HEK293 (cell line): ENCODE data around the gene ZNF772.
"Not testable (repeated sequence)": the region's sequence is repeated elsewhere in the genome, so short reads cannot be mapped to it uniquely, and the experiment has no call there.

Experiments
- KLF8 ChIP-seq: fragments of 450-650 bp; formaldehyde crosslinking; IDR thresholded peaks from 2 replicates; pipeline ENCODE4 v1.5.1; 2016; ENCODE audit warnings: missing biosample characterization, missing genetic modification characterization
- MEIS1 ChIP-seq: sonication (generic); formaldehyde crosslinking; IDR thresholded peaks from 2 replicates; pipeline ENCODE4 v1.8.1; 2022; ENCODE audit warnings: missing genetic modification reagents, mild to moderate bottlenecking, borderline replicate concordance
- YY1 ChIP-seq: fragments of 450-650 bp; formaldehyde crosslinking; IDR thresholded peaks from 2 replicates; pipeline ENCODE4 v1.5.1; 2018; ENCODE audit warnings: missing biosample characterization, missing genetic modification characterization
- ZNF138 ChIP-seq: fragments of 450-650 bp; formaldehyde crosslinking; IDR thresholded peaks from 2 replicates; pipeline ENCODE4 v1.5.1; 2016; ENCODE audit warnings: missing biosample characterization, missing genetic modification characterization, borderline replicate concordance
- ZNF211 ChIP-seq: fragments of 450-650 bp; formaldehyde crosslinking; IDR thresholded peaks from 2 replicates; pipeline ENCODE4 v1.5.1; 2016; ENCODE audit warnings: low read depth, missing biosample characterization, missing genetic modification characterization
- ZNF558 ChIP-seq: fragments of 450-650 bp; formaldehyde crosslinking; IDR thresholded peaks from 2 replicates; pipeline ENCODE4 v1.5.1; 2016; ENCODE audit warnings: missing biosample characterization, missing genetic modification characterization
- ZNF600 ChIP-seq: fragments of 450-650 bp; formaldehyde crosslinking; IDR thresholded peaks from 2 replicates; pipeline ENCODE4 v1.5.1; 2016; ENCODE audit warnings: missing biosample characterization, missing genetic modification characterization
- ZNF629 ChIP-seq: fragments of 450-650 bp; formaldehyde crosslinking; IDR thresholded peaks from 2 replicates; pipeline ENCODE4 v1.5.1; 2017; ENCODE audit warnings: missing biosample characterization, missing genetic modification characterization
- TF ChIP-seq, protein P1 (sequence below): fragments of 450-650 bp; formaldehyde crosslinking; IDR thresholded peaks from 2 replicates; pipeline ENCODE4 v1.5.1; 2016; ENCODE audit warnings: missing biosample characterization, missing genetic modification characterization
- TF ChIP-seq, protein P2 (sequence below): fragments of 450-650 bp; formaldehyde crosslinking; IDR thresholded peaks from 2 replicates; pipeline ENCODE4 v1.5.1; 2016; ENCODE audit warnings: missing biosample characterization, missing genetic modification characterization
- TF ChIP-seq, protein P3 (sequence below): fragments of 450-650 bp; formaldehyde crosslinking; IDR thresholded peaks from 2 replicates; pipeline ENCODE4 v1.5.1; 2016; ENCODE audit warnings: missing biosample characterization, missing genetic modification characterization
- TF ChIP-seq, protein P4 (sequence below): fragments of 450-650 bp; formaldehyde crosslinking; IDR thresholded peaks from 2 replicates; pipeline ENCODE4 v1.5.1; 2016; ENCODE audit warnings: missing biosample characterization, missing genetic modification characterization

DNA sequence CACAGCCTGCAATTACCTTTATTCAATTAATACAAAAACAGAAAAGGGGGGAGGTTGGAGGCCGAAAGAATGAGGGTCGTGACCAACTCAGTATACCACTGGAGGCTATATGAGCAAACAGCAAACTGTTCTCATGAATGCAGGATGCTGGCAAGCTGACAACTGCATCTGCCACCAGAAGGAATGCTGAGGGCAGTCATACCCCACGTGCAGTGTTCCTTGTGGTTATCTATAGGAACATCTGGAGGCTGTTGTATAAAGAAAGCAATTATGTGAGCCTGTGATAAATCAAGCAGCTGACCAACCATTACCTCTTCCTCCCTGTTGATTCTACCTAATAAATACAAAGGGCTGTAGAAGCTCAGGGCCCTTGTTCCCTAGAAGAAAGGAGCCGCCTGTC is 40.7 kb upstream of the ZNF772 start:
- not testable (repeated sequence) for TF ChIP-seq ZNF138 (tag by site-specific recombination); ZNF211 (tag by site-specific recombination); ZNF629 (tag by site-specific recombination); ZNF558; YY1 (tag by site-specific recombination); MEIS1; KLF8 (tag by site-specific recombination); ZNF600
- TF ChIP-seq, protein P1, sequence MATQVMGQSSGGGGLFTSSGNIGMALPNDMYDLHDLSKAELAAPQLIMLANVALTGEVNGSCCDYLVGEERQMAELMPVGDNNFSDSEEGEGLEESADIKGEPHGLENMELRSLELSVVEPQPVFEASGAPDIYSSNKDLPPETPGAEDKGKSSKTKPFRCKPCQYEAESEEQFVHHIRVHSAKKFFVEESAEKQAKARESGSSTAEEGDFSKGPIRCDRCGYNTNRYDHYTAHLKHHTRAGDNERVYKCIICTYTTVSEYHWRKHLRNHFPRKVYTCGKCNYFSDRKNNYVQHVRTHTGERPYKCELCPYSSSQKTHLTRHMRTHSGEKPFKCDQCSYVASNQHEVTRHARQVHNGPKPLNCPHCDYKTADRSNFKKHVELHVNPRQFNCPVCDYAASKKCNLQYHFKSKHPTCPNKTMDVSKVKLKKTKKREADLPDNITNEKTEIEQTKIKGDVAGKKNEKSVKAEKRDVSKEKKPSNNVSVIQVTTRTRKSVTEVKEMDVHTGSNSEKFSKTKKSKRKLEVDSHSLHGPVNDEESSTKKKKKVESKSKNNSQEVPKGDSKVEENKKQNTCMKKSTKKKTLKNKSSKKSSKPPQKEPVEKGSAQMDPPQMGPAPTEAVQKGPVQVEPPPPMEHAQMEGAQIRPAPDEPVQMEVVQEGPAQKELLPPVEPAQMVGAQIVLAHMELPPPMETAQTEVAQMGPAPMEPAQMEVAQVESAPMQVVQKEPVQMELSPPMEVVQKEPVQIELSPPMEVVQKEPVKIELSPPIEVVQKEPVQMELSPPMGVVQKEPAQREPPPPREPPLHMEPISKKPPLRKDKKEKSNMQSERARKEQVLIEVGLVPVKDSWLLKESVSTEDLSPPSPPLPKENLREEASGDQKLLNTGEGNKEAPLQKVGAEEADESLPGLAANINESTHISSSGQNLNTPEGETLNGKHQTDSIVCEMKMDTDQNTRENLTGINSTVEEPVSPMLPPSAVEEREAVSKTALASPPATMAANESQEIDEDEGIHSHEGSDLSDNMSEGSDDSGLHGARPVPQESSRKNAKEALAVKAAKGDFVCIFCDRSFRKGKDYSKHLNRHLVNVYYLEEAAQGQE (tag by site-specific recombination) = not testable (repeated sequence)
- TF ChIP-seq, protein P2, sequence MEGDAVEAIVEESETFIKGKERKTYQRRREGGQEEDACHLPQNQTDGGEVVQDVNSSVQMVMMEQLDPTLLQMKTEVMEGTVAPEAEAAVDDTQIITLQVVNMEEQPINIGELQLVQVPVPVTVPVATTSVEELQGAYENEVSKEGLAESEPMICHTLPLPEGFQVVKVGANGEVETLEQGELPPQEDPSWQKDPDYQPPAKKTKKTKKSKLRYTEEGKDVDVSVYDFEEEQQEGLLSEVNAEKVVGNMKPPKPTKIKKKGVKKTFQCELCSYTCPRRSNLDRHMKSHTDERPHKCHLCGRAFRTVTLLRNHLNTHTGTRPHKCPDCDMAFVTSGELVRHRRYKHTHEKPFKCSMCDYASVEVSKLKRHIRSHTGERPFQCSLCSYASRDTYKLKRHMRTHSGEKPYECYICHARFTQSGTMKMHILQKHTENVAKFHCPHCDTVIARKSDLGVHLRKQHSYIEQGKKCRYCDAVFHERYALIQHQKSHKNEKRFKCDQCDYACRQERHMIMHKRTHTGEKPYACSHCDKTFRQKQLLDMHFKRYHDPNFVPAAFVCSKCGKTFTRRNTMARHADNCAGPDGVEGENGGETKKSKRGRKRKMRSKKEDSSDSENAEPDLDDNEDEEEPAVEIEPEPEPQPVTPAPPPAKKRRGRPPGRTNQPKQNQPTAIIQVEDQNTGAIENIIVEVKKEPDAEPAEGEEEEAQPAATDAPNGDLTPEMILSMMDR (tag by site-specific recombination) = not testable (repeated sequence)
- TF ChIP-seq, protein P3, sequence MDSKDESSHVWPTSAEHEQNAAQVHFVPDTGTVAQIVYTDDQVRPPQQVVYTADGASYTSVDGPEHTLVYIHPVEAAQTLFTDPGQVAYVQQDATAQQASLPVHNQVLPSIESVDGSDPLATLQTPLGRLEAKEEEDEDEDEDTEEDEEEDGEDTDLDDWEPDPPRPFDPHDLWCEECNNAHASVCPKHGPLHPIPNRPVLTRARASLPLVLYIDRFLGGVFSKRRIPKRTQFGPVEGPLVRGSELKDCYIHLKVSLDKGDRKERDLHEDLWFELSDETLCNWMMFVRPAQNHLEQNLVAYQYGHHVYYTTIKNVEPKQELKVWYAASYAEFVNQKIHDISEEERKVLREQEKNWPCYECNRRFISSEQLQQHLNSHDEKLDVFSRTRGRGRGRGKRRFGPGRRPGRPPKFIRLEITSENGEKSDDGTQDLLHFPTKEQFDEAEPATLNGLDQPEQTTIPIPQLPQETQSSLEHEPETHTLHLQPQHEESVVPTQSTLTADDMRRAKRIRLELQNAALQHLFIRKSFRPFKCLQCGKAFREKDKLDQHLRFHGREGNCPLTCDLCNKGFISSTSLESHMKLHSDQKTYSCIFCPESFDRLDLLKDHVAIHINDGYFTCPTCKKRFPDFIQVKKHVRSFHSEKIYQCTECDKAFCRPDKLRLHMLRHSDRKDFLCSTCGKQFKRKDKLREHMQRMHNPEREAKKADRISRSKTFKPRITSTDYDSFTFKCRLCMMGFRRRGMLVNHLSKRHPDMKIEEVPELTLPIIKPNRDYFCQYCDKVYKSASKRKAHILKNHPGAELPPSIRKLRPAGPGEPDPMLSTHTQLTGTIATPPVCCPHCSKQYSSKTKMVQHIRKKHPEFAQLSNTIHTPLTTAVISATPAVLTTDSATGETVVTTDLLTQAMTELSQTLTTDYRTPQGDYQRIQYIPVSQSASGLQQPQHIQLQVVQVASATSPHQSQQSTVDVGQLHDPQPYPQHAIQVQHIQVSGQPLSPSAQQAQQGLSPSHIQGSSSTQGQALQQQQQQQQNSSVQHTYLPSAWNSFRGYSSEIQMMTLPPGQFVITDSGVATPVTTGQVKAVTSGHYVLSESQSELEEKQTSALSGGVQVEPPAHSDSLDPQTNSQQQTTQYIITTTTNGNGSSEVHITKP = not testable (repeated sequence)
- TF ChIP-seq, protein P4, sequence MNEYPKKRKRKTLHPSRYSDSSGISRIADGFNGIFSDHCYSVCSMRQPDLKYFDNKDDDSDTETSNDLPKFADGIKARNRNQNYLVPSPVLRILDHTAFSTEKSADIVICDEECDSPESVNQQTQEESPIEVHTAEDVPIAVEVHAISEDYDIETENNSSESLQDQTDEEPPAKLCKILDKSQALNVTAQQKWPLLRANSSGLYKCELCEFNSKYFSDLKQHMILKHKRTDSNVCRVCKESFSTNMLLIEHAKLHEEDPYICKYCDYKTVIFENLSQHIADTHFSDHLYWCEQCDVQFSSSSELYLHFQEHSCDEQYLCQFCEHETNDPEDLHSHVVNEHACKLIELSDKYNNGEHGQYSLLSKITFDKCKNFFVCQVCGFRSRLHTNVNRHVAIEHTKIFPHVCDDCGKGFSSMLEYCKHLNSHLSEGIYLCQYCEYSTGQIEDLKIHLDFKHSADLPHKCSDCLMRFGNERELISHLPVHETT (tag by site-specific recombination) = not testable (repeated sequence)
